ENCODE measurements around the gene PNMA8C.

- TF ChIP-seq CTCF (IDR thresholded peaks at IDR 0.05) (no peak), POLR2A (IDR thresholded peaks at IDR 0.05) (no peak), POLR2AphosphoS5 (IDR thresholded peaks at IDR 0.05) (no peak), EP300 (IDR thresholded peaks at IDR 0.05) (no peak)
Observed at GRCh38 chr19:46431824-46432223, 3.1 kb upstream of the PNMA8C start.
